ENCODE measurements around the gene A1BG. TPM values are rescaled to one million over a fixed set of nuclear protein-coding genes. Genes with fewer than 3 reads are reported as not detected.

Gene A1BG
- total RNA-seq, 1 experiment from 2014 or later = 1.9 TPM

DNA sequence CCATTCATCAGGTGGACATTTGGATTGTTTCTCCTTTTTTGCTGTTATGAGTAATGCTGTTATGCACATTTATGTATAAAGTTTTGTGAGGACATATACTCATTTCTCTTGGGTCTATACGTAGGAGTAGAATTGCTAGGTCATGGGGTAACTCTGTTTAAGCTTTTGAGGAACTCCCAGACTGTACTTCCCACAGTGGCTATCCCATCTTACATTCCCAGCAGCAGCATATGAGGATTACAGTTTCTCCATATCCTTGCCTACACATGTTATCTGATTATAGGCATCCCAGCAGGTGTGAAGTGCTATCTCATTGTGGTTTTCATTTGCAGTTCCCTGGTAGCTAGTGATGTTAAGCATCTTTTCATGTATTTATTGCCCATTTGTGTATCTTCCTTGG is 20.6 kb downstream of the A1BG start:
- no peaks in the 10 kb centered on the region for H3K9me2 ChIP-seq (replicated peaks; ENCODE audit: low read length)
- H3K27ac ChIP-seq (ENCODE audit: low read length) = no peak overlapping the region
- H3F3A ChIP-seq (ENCODE audit: low read length, unreplicated experiment) = no peaks in the 10 kb centered on the region
- no peak overlapping the region for H3K4me2 ChIP-seq (ENCODE audit: low read length)
- POLR2A ChIA-PET (ENCODE audit: unreplicated experiment) = no interaction called here
- H3K9me3 ChIP-seq (ENCODE audit: low read length) = no peaks in the 10 kb centered on the region
- intact Hi-C loops (cut with micrococcal nuclease) = no loop called here
- no peak overlapping the region for H3K9ac ChIP-seq (ENCODE audit: low read length)
- ATAC-seq (no peak), DNase-seq (no peak)
- CTCF ChIA-PET = no interaction called here
- H3K36me3 ChIP-seq (ENCODE audit: low read depth, low read length) = peaks cover 16% of the 10 kb centered on the region
- no peak overlapping the region for H2AFZ ChIP-seq (ENCODE audit: low read length)
- H3K27me3 ChIP-seq (ENCODE audit: low read length) = no peaks in the 10 kb centered on the region
- H4K20me1 ChIP-seq (ENCODE audit: low read length) = no peaks in the 10 kb centered on the region
- H3K79me2 ChIP-seq (ENCODE audit: low read length) = peaks cover 21% of the 10 kb centered on the region
- no peak for TF ChIP-seq EZH2 (IDR thresholded peaks at IDR 0.05; ENCODE audit: low read length, unreplicated experiment)
- TF ChIP-seq, protein P1, sequence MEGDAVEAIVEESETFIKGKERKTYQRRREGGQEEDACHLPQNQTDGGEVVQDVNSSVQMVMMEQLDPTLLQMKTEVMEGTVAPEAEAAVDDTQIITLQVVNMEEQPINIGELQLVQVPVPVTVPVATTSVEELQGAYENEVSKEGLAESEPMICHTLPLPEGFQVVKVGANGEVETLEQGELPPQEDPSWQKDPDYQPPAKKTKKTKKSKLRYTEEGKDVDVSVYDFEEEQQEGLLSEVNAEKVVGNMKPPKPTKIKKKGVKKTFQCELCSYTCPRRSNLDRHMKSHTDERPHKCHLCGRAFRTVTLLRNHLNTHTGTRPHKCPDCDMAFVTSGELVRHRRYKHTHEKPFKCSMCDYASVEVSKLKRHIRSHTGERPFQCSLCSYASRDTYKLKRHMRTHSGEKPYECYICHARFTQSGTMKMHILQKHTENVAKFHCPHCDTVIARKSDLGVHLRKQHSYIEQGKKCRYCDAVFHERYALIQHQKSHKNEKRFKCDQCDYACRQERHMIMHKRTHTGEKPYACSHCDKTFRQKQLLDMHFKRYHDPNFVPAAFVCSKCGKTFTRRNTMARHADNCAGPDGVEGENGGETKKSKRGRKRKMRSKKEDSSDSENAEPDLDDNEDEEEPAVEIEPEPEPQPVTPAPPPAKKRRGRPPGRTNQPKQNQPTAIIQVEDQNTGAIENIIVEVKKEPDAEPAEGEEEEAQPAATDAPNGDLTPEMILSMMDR (conservative IDR thresholded peaks at IDR 0.05; ENCODE audit: low read depth, low read length) = no peak
- no peak for TF ChIP-seq EZH2phosphoT487 (IDR thresholded peaks at IDR 0.05; ENCODE audit: borderline replicate concordance, low read length)
- peaks cover 19% of the 10 kb centered on the region for H3K4me1 ChIP-seq (ENCODE audit: insufficient read depth, low read length)
- no TSS peak for BruUV-seq (replicated peaks)
- H3K4me3 ChIP-seq (ENCODE audit: low read length) = no peak overlapping the region

GRCh38 chr19:58330458-58330857 is 22.8 kb downstream of the A1BG start:
- Histone ChIP-seq H3K4me3 (ENCODE audit: low read length) (no peak overlapping the region), H3K9ac (ENCODE audit: low read length) (no peak overlapping the region), H3K36me3 (ENCODE audit: low read depth, low read length) (no peaks in the 10 kb centered on the region), H3K79me2 (ENCODE audit: low read length) (peaks cover 37% of the 10 kb centered on the region), H2AFZ (ENCODE audit: low read length) (no peak overlapping the region), H3K27me3 (ENCODE audit: low read length) (no peaks in the 10 kb centered on the region), H3K9me2 (replicated peaks; ENCODE audit: low read length) (no peaks in the 10 kb centered on the region), H3K27ac (ENCODE audit: low read length) (peak overlapping the region; percentile 19), H3K4me2 (ENCODE audit: low read length) (peak overlapping the region; percentile 21), H3F3A (ENCODE audit: low read length, unreplicated experiment) (no peaks in the 10 kb centered on the region), H3K9me3 (ENCODE audit: low read length) (no peaks in the 10 kb centered on the region), H4K20me1 (ENCODE audit: low read length) (peaks cover under 1% of the 10 kb centered on the region; the same call in 1 of the 2 replicates), H3K4me1 (ENCODE audit: insufficient read depth, low read length) (peaks cover 21% of the 10 kb centered on the region)
- TF ChIP-seq EZH2phosphoT487 (IDR thresholded peaks at IDR 0.05; ENCODE audit: borderline replicate concordance, low read length) = no peak
- TF ChIP-seq, protein P1 (conservative IDR thresholded peaks at IDR 0.05; ENCODE audit: low read depth, low read length) = no peak
- TF ChIP-seq EZH2 (IDR thresholded peaks at IDR 0.05; ENCODE audit: low read length, unreplicated experiment) = no peak
- DNase-seq (peak; percentile 88), ATAC-seq (peak; percentile 13)
- POLR2A ChIA-PET (ENCODE audit: unreplicated experiment) = interaction anchor here (0.5 to 1.1 kb wide), 4 partner anchors 9 to 164 kb away, joined by 3 to 7 read pairs (median 6); partner anchors contain the start of gene ZNF497
- CTCF ChIA-PET = no interaction called here
- BruUV-seq (replicated peaks) = no TSS peak
- intact Hi-C loops (cut with micrococcal nuclease) = no loop called here

DNA sequence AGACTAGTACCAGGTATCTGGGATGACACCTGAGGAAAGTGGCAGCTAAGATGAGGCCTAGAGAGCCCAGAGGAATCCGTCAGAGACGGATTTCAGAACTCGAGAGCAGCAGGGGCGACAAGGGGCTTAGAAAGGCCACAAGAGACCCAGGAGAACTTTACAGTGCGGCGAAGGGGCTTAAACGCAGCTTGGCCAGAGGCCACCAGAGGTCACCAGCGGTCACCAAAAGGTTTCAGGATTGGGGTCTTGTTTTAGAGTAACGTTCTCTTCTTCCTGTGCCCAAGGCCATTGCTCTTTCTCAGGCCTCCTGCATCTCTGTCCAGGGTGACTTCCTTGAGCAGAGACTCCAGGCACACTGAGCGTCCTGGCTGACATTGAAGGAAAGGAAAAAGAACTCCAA is 24.3 kb downstream of the A1BG start:
- intact Hi-C loops (cut with micrococcal nuclease) = loop anchor here (5.0 kb wide), 1 partner anchor 73 kb away; no protein-coding TSS in a partner anchor
- no peak overlapping the region for H3K4me3 ChIP-seq (ENCODE audit: low read length)

More for the DNA sequence above, 24.3 kb downstream of the A1BG start:
- TF ChIP-seq, protein P1 (conservative IDR thresholded peaks at IDR 0.05; ENCODE audit: low read depth, low read length) = peak; percentile 60
- TF ChIP-seq EZH2phosphoT487 (IDR thresholded peaks at IDR 0.05; ENCODE audit: borderline replicate concordance, low read length) = no peak
- Histone ChIP-seq H3K4me1 (ENCODE audit: insufficient read depth, low read length) (peaks cover 26% of the 10 kb centered on the region), H3K9me3 (ENCODE audit: low read length) (no peaks in the 10 kb centered on the region), H3K36me3 (ENCODE audit: low read depth, low read length) (no peaks in the 10 kb centered on the region), H2AFZ (ENCODE audit: low read length) (no peak overlapping the region), H3K79me2 (ENCODE audit: low read length) (peaks cover 51% of the 10 kb centered on the region), H3K9ac (ENCODE audit: low read length) (no peak overlapping the region), H3K27me3 (ENCODE audit: low read length) (no peaks in the 10 kb centered on the region), H3K9me2 (replicated peaks; ENCODE audit: low read length) (no peaks in the 10 kb centered on the region), H3K27ac (ENCODE audit: low read length) (no peak overlapping the region), H4K20me1 (ENCODE audit: low read length) (peaks cover 5% of the 10 kb centered on the region; the same call in 1 of the 2 replicates), H3K4me2 (ENCODE audit: low read length) (peak overlapping the region; percentile 94), H3F3A (ENCODE audit: low read length, unreplicated experiment) (no peaks in the 10 kb centered on the region)
- ChIA-PET POLR2A (ENCODE audit: unreplicated experiment) (no interaction called here), CTCF (no interaction called here)
- no peak for ATAC-seq
- DNase-seq = peak; percentile 23
- BruUV-seq (replicated peaks) = no TSS peak

Measured in PC-3 (cell line).